NCI-H2107 (cell line): ENCODE results near the gene GABRP.

Source experiments
- DNase-seq: peaks from one replicate; lab custom pipeline; 2025; lab: John Stamatoyannopoulos, UW

Gene GABRP

GRCh38 chr5:170861667-170861916, 78.1 kb downstream of the GABRP start:
- no peak for DNase-seq

DNA sequence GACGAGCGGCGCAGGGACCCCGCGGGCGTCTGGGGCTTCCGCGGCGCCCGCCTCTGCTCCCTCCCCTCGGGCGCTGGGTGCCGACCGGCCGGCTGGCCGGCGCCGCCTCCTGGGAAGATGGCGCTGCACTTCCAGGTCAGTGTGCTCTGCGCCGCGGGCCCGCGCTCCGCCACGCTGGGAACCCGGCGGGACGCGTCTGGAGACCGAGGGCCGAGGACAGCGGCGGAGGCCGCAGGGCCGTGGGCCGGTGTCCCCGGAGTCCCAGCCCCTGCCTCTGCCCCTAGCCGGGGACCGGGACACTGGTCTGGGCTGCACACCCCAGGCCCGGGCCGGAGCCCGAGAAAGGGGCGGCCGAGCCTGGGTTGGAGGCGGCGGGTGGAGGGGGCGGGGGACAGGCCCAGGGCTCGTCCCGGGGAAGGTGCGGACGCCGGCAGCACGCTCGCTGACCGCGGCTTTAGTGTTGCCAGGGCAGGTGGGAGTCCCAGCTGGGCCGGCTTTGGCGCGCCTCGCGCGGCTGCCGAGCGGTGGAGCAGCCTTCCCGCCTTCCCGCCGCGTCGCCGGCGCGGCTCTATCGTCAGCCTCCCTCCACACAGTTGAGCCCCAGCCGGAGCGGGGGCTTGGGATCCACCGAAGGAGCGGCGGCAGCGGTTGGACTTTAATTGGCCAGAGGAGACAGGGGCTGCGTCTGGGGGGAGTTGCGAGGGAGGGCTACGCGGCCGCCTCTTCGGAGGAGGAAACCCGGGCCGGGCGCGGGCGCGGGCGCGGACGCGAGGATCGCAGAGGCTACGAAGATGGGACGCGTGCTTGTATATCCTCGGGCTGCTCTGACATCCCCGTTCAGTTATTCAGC, 78.6 kb downstream of the GABRP start, which contains the start of gene RANBP17:
Gene RANBP17, plus strand, starts transcription at position 102 of the 850 bp plus-strand sequence.
- peak; percentile 7 for DNase-seq

GRCh38 chr5:170863646-170864045, 80.1 kb downstream of the GABRP start:
- DNase-seq: no peak
